ENCODE data around the gene BBS2. TPM values are rescaled to one million over a fixed set of nuclear protein-coding genes. Genes with fewer than 3 reads are reported as not detected.
"Not testable (repeated sequence)": the region's sequence is repeated elsewhere in the genome, so short reads cannot be mapped to it uniquely, and the experiment has no call there.

Gene BBS2
- total RNA-seq, 1 donor = 62.2 TPM

GRCh38 chr16:56491657-56492261, 28.1 kb downstream of the BBS2 start:
- H3K79me2 ChIP-seq (ENCODE audit: insufficient read depth, low read length) = no peaks in the 10 kb centered on the region
- H3K9me3 ChIP-seq (ENCODE audit: low read depth, low read length) = no peaks in the 10 kb centered on the region
- peaks cover 1% of the 10 kb centered on the region for H3K36me3 ChIP-seq (ENCODE audit: insufficient read depth, low read length)
- H3K27ac ChIP-seq (ENCODE audit: low read depth, low read length) = no peak overlapping the region
- no peak for TF ChIP-seq CTCF (IDR thresholded peaks at IDR 0.05; ENCODE audit: extremely low read depth, low read depth, low read length)
- no peaks in the 10 kb centered on the region for H4K20me1 ChIP-seq (ENCODE audit: insufficient read depth, low read length)
- H2AFZ ChIP-seq (ENCODE audit: low read length) = no peak overlapping the region
- H3K4me2 ChIP-seq (ENCODE audit: insufficient read depth, low read length) = no peak overlapping the region
- H3K4me3 ChIP-seq (ENCODE audit: insufficient read depth, low read length) = no peak overlapping the region
- no peaks in the 10 kb centered on the region for H3K27me3 ChIP-seq (ENCODE audit: insufficient read depth, low read length)
- no peak for DNase-seq (ENCODE audit: insufficient read length, low spot score, missing footprints)
- H3K4me1 ChIP-seq (ENCODE audit: insufficient read depth, low read length) = no peaks in the 10 kb centered on the region

DNA sequence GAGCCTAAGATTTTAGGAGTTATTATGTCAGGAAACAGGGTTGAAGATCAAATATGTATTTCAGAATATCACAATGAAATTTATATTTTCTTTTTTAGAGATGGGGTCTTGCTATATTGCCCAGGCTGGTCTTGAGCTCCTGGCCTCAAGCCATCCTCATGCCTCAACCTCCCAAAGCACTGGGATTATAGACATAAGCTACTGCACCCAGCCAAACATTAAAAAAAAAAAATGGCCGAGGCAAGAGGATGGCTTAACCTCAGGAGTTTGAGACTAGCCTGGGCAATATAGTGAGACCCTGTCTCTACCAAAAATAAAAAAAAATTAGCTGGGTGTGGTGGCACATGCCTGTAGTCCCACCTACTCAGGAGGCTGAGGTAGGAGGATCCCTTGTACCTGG, 31.0 kb downstream of the BBS2 start:
- not testable (repeated sequence) for H3K4me2 ChIP-seq (ENCODE audit: insufficient read depth, low read length); H2AFZ ChIP-seq (ENCODE audit: low read length); H3K27me3 ChIP-seq (ENCODE audit: insufficient read depth, low read length); H4K20me1 ChIP-seq (ENCODE audit: insufficient read depth, low read length); DNase-seq (ENCODE audit: insufficient read length, low spot score, missing footprints); H3K9me3 ChIP-seq (ENCODE audit: low read depth, low read length); H3K27ac ChIP-seq (ENCODE audit: low read depth, low read length); H3K4me3 ChIP-seq (ENCODE audit: insufficient read depth, low read length); H3K4me1 ChIP-seq (ENCODE audit: insufficient read depth, low read length); H3K79me2 ChIP-seq (ENCODE audit: insufficient read depth, low read length)
- H3K36me3 ChIP-seq (ENCODE audit: insufficient read depth, low read length) = peaks cover 15% of the 10 kb centered on the region

GRCh38 chr16:56488035-56488434, 31.8 kb downstream of the BBS2 start:
- no peaks in the 10 kb centered on the region for H4K20me1 ChIP-seq (ENCODE audit: insufficient read depth, low read length)
- H3K27ac ChIP-seq (ENCODE audit: low read depth, low read length) = no peak overlapping the region
- no peaks in the 10 kb centered on the region for H3K9me3 ChIP-seq (ENCODE audit: low read depth, low read length)
- H3K36me3 ChIP-seq (ENCODE audit: insufficient read depth, low read length) = peaks cover 16% of the 10 kb centered on the region
- H3K79me2 ChIP-seq (ENCODE audit: insufficient read depth, low read length) = no peaks in the 10 kb centered on the region
- H3K4me3 ChIP-seq (ENCODE audit: insufficient read depth, low read length) = no peak overlapping the region
- no peak overlapping the region for H2AFZ ChIP-seq (ENCODE audit: low read length)
- DNase-seq (ENCODE audit: insufficient read length, low spot score, missing footprints) = no peak
- no peaks in the 10 kb centered on the region for H3K27me3 ChIP-seq (ENCODE audit: insufficient read depth, low read length)
- TF ChIP-seq CTCF (IDR thresholded peaks at IDR 0.05; ENCODE audit: extremely low read depth, low read depth, low read length) = no peak
- H3K4me2 ChIP-seq (ENCODE audit: insufficient read depth, low read length) = no peak overlapping the region
- H3K4me1 ChIP-seq (ENCODE audit: insufficient read depth, low read length) = no peaks in the 10 kb centered on the region

GRCh38 chr16:56483394-56483793, 36.4 kb downstream of the BBS2 start:
- Histone ChIP-seq H3K79me2 (ENCODE audit: insufficient read depth, low read length) (no peaks in the 10 kb centered on the region), H3K4me2 (ENCODE audit: insufficient read depth, low read length) (no peak overlapping the region), H3K4me1 (ENCODE audit: insufficient read depth, low read length) (peaks cover 4% of the 10 kb centered on the region), H2AFZ (ENCODE audit: low read length) (no peak overlapping the region), H3K9me3 (ENCODE audit: low read depth, low read length) (no peaks in the 10 kb centered on the region), H3K27ac (ENCODE audit: low read depth, low read length) (no peak overlapping the region), H3K27me3 (ENCODE audit: insufficient read depth, low read length) (no peaks in the 10 kb centered on the region), H3K4me3 (ENCODE audit: insufficient read depth, low read length) (no peak overlapping the region), H4K20me1 (ENCODE audit: insufficient read depth, low read length) (no peaks in the 10 kb centered on the region), H3K36me3 (ENCODE audit: insufficient read depth, low read length) (peaks cover 34% of the 10 kb centered on the region)
- no peak for DNase-seq (ENCODE audit: insufficient read length, low spot score, missing footprints)
- TF ChIP-seq CTCF (IDR thresholded peaks at IDR 0.05; ENCODE audit: extremely low read depth, low read depth, low read length) = no peak
